ACC112 (cell line): ENCODE results near the gene RTF1.

Source experiments
- H2AFZ ChIP-seq: fragments of 200-600 bp; sonication (generic); one replicate; pipeline ENCODE4 v1.6.0; 2017; ENCODE audit warnings: antibody characterized with exemption, low read length; ENCODE audit not compliant: unreplicated experiment
- H3K27ac ChIP-seq: fragments of 200-600 bp; sonication (generic); 2 replicates; pipeline ENCODE4 v1.5.1; 2014; ENCODE audit warnings: low read depth, mild to moderate bottlenecking, antibody characterized with exemption, low read length, moderate library complexity
- H3K27me3 ChIP-seq: fragments of 200-600 bp; sonication (generic); 2 replicates; pipeline ENCODE4 v1.6.1; 2014; ENCODE audit warnings: mild to moderate bottlenecking, antibody characterized with exemption, low read length, moderate library complexity, mixed read lengths; ENCODE audit not compliant: insufficient read depth
- H3K36me3 ChIP-seq: fragments of 200-600 bp; sonication (generic); 2 replicates; pipeline ENCODE4 v1.6.1; 2016; ENCODE audit warnings: mild to moderate bottlenecking, antibody characterized with exemption, low read length, moderate library complexity, mixed read lengths; ENCODE audit not compliant: insufficient read depth
- H3K4me1 ChIP-seq: fragments of 200-600 bp; sonication (generic); one replicate; pipeline ENCODE4 v1.6.1; 2016; ENCODE audit warnings: low read length, mixed read lengths; ENCODE audit not compliant: insufficient read depth, unreplicated experiment, control insufficient read depth
- H3K4me3 ChIP-seq: fragments of 200-600 bp; sonication (generic); 2 replicates; pipeline ENCODE4 v1.5.1; 2014; ENCODE audit warnings: mild to moderate bottlenecking, low read depth, low read length
- H3K79me2 ChIP-seq: fragments of 200-600 bp; sonication (generic); one replicate; pipeline ENCODE4 v1.6.0; 2016; ENCODE audit warnings: low read length; ENCODE audit not compliant: control insufficient read depth, unreplicated experiment, insufficient read depth

Gene RTF1

DNA sequence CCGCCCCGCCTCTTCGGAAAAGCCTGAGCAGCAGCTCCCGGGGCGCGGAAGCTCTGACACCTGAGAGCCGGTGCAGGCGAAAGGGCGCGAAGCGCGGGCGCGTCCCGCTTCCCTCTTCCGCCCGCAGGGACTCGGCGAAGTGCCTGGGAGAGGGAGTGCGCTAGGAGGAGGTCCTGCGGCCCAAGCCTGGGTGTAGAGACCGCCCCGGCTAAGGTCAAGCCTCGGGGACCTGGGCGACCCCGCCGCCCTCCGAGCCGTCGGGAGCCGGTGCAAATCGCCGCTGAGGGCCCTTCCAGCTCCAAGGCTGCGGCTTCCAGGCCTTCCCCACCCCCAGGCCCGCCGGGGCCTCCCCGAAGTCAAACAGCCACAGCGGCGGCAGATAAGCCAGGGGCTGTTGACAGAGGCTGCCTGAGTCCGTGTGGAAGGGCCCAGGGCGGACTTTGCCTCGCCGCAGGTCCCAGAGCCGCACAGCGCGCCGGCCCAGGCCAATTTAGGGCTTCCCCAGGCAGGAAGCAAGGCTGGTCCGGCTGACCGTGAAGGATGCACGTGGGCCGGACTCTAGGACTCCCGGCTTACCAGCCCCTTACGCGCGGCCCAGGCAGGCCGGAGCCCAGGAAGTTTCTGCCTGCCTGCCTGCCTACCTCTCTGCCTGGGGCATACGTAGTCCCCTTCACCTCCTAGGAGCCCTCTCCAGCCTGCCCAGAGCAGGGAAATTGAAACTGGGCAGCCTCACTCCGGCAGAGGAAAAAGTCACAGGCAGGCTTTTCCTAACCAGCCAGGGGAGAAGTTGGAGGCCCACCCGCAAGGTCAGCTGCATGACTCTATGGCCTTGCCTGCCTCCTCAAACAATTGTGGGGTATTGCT is 79.1 kb downstream of the RTF1 start:
- Histone ChIP-seq H3K27ac (no peak overlapping the region), H3K4me1 (peaks cover 9% of the 10 kb centered on the region), H3K36me3 (no peaks in the 10 kb centered on the region), H3K4me3 (no peak overlapping the region), H3K27me3 (peaks cover 17% of the 10 kb centered on the region), H3K79me2 (no peaks in the 10 kb centered on the region), H2AFZ (no peak overlapping the region)

GRCh38 chr15:41498657-41499056 is 81.8 kb downstream of the RTF1 start:
- H3K27me3 ChIP-seq, result peaks cover 43% of the 10 kb centered on the region
- no peaks in the 10 kb centered on the region for H3K79me2 ChIP-seq

GRCh38 chr15:41499109-41499851 is 82.4 kb downstream of the RTF1 start:
- H3K4me1 ChIP-seq, result peaks cover 6% of the 10 kb centered on the region
- H3K27me3 ChIP-seq, result peaks cover 40% of the 10 kb centered on the region
- no peak overlapping the region for H3K4me3 ChIP-seq
- H3K27ac ChIP-seq, result no peak overlapping the region
- no peaks in the 10 kb centered on the region for H3K36me3 ChIP-seq
- no peaks in the 10 kb centered on the region for H3K79me2 ChIP-seq
- no peak overlapping the region for H2AFZ ChIP-seq

More at GRCh38 chr15:41498657-41499056, 81.8 kb downstream of the RTF1 start:
- Histone ChIP-seq H3K36me3 (no peaks in the 10 kb centered on the region), H2AFZ (no peak overlapping the region), H3K4me3 (no peak overlapping the region), H3K4me1 (peaks cover 6% of the 10 kb centered on the region), H3K27ac (no peak overlapping the region)

GRCh38 chr15:41501191-41501917 is 84.5 kb downstream of the RTF1 start:
- Histone ChIP-seq H3K4me1 (peaks cover 6% of the 10 kb centered on the region), H3K4me3 (0 out of 2 replicates have a peak overlapping the region, but pooled peaks have one; percentile 46), H3K27me3 (peaks cover 28% of the 10 kb centered on the region)

DNA sequence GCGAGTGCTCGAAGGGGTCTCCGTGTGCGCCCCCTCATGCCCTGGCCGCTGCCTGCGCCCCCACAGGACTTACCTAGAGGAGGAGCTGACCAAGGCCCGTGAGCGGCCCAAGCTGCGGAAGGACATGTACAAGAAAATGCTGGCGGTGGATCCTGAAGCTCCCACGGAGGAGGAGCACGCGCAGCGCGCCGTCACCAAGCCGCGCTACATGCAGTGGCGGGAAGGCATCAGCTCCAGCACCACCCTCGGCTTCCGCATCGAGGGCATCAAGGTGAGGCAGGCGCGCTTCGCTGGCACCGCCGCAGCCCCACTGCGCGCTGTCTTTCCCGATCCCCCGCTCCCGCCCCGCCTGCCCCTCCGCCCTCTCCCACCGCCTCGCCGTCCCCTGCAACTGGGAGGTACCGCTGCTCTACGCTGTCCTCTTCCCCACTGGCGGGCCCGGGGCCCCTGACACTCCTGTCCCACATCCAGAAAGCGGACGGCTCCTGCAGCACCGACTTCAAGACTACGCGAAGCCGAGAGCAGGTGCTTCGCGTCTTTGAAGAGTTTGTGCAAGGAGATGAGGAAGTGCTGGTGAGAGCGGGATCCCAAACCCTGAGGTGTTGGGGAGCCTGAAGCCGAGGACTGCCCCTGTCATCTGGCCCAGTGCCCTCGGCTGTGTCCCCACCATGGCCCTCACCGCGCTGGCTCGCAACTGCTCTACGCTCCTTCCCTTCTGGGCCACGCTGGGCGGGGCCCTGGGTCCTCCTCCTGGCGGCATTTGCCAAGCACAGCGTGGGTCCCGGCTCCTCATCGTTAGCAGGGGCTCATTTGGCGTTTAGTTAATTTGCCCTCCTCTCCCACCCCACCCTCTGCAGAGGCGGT is 85.3 kb downstream of the RTF1 start:
- Histone ChIP-seq H3K36me3 (no peaks in the 10 kb centered on the region), H2AFZ (no peak overlapping the region), H3K4me1 (peaks cover 6% of the 10 kb centered on the region), H3K79me2 (no peaks in the 10 kb centered on the region), H3K4me3 (peak overlapping the region; percentile 46; the same call in 1 of the 2 replicates), H3K27me3 (peaks cover 28% of the 10 kb centered on the region), H3K27ac (no peak overlapping the region)

More at GRCh38 chr15:41501191-41501917, 84.5 kb downstream of the RTF1 start:
- Histone ChIP-seq H3K36me3 (no peaks in the 10 kb centered on the region), H3K27ac (no peak overlapping the region), H2AFZ (no peak overlapping the region), H3K79me2 (no peaks in the 10 kb centered on the region)

DNA sequence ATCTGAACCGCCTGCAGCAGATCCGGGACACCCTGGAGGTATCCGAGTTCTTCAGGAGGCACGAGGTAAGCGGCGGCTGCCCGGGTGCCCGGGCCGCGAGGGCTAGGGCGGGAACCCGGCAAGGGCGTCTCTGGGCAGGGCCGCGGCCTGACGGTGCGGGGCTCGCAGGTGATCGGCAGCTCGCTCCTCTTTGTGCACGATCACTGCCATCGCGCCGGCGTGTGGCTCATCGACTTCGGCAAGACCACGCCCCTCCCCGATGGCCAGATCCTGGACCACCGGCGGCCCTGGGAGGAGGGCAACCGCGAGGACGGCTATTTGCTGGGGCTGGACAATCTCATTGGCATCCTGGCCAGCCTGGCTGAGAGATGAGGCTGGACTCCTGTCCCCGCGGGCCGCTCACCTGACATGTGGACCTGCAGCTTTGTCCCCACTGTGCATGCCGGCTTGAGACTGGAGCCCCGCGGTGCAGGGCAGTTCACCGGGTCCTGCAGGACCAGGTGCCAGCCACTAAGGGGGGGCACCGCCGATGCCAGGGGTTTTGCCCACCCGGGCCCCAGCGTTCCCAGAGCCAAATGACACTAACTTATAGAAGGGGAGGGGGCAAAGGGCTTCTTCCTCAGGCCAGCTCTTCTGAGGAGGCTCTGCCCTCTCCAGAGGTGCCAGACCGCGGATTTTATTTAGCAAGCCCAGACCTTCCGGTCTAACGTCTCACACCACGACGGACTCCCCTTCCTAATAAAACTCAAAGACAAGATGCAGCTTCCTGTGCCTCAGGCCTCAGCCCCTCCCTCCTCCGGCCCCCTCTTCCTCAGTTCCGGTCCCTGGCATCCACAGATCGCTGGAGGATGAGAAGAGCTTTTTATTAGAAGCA is 86.1 kb downstream of the RTF1 start:
- Histone ChIP-seq H3K27ac (no peak overlapping the region), H3K36me3 (no peaks in the 10 kb centered on the region), H2AFZ (no peak overlapping the region), H3K27me3 (peaks cover 28% of the 10 kb centered on the region), H3K4me3 (peak overlapping the region; percentile 29; the same call in 1 of the 2 replicates), H3K79me2 (no peaks in the 10 kb centered on the region), H3K4me1 (peaks cover 6% of the 10 kb centered on the region)

GRCh38 chr15:41503669-41504010 is 86.7 kb downstream of the RTF1 start:
- Histone ChIP-seq H3K27me3 (peaks cover 28% of the 10 kb centered on the region), H3K27ac (no peak overlapping the region), H3K4me1 (peaks cover 6% of the 10 kb centered on the region), H3K79me2 (no peaks in the 10 kb centered on the region), H3K4me3 (no peak overlapping the region), H3K36me3 (no peaks in the 10 kb centered on the region), H2AFZ (no peak overlapping the region)

GRCh38 chr15:41504751-41505492 is 88.0 kb downstream of the RTF1 start:
- Histone ChIP-seq H3K36me3 (no peaks in the 10 kb centered on the region), H3K79me2 (no peaks in the 10 kb centered on the region), H3K4me3 (no peak overlapping the region), H3K27ac (no peak overlapping the region), H2AFZ (no peak overlapping the region), H3K27me3 (peaks cover 28% of the 10 kb centered on the region), H3K4me1 (peaks cover 6% of the 10 kb centered on the region)

DNA sequence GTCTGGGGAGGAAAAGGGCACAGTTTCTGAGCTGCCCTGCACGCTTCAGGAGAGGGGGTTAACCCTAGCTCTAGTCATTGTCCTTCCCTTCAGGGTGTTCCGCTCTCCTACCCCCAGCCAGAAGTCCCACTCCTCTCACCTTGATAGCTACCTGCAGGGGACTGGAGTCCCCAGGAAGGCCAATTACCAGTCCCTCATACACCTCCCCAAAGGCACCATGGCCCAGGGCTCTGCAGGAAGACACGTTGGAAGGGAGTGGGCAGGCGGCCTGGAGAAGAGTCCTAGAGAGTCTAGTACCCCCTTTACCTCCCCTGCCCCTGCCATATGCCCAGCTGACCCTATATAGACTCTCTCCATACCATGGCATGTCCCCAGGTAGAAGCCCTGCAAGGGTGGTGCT is 88.9 kb downstream of the RTF1 start:
- Histone ChIP-seq H3K79me2 (no peaks in the 10 kb centered on the region), H3K4me1 (peaks cover 6% of the 10 kb centered on the region), H3K27me3 (peaks cover 31% of the 10 kb centered on the region), H3K27ac (no peak overlapping the region), H2AFZ (no peak overlapping the region), H3K4me3 (no peak overlapping the region), H3K36me3 (no peaks in the 10 kb centered on the region)
